Tibial artery (tissue), 4 donors: Measurements from ENCODE around the gene DNAJA1.
A peak's percentile ranks its signal among the peaks of the same experiment; 100 is the strongest.

Experiments used
- DNase-seq, 2 donors: peaks; one replicate each; pipeline ENCODE4 v3.0.0-alpha.2; 2019
- H3K27ac ChIP-seq, 2 donors: fragments of 200-600 bp; sonication (generic) in 1 of 2; 1 replicate in 1 of 2; 2 replicates in 1 of 2; pipeline ENCODE4 v1.5.1; 2018 to 2019; ENCODE audit warnings: mild to moderate bottlenecking in 1 of 2
- H3K27me3 ChIP-seq, 2 donors: fragments of 200-600 bp; sonication (generic) in 1 of 2; one replicate each; pipeline versions ENCODE4 v1.5.1 to v1.6.0; 2016 to 2019
- H3K36me3 ChIP-seq, 3 donors: fragments of 200-600 bp; sonication (generic) in 2 of 3; one replicate each; pipeline ENCODE4 v1.5.1; 2016 to 2019; ENCODE audit warnings: mild to moderate bottlenecking in 2 of 3
- H3K4me1 ChIP-seq, 4 donors: fragments of 200-600 bp; sonication (generic) in 2 of 4; 1 replicate in 3 of 4; 2 replicates in 1 of 4; pipeline ENCODE4 v1.5.1; 2016 to 2019
- H3K4me3 ChIP-seq, 2 donors: fragments of 200-600 bp; sonication (generic) in 1 of 2; 1 replicate in 1 of 2; 2 replicates in 1 of 2; pipeline ENCODE4 v1.5.1; 2018 to 2019; ENCODE audit warnings: mild to moderate bottlenecking in 2 of 2
- H3K9me3 ChIP-seq, 3 donors: fragments of 200-600 bp; sonication (generic) in 1 of 3; one replicate each; pipeline ENCODE4 v1.5.1; 2016 to 2019
- intact Hi-C: fragments of 100-400 bp; cut with DNase I; formaldehyde crosslinking; loops from one replicate; pipeline ENCODE4 v1.15.0; 2023; ENCODE audit warnings: low total_unique reads
- TF ChIP-seq, protein P1 (sequence below), 2 experiments: fragments of 200-600 bp in 1 of 2; fragments of 450-650 bp in 1 of 2; IDR thresholded peaks; one replicate each; pipeline ENCODE4 v1.5.1; 2017 to 2019; ENCODE audit warnings: antibody characterized with exemption in 2 of 2, mild to moderate bottlenecking in 1 of 2, moderate library complexity in 1 of 2

The DNAJA1 gene

GRCh38 chr9:33022755-33023154 is 2.3 kb upstream of the DNAJA1 start:
- DNase-seq = no peak
- TF ChIP-seq, protein P1, sequence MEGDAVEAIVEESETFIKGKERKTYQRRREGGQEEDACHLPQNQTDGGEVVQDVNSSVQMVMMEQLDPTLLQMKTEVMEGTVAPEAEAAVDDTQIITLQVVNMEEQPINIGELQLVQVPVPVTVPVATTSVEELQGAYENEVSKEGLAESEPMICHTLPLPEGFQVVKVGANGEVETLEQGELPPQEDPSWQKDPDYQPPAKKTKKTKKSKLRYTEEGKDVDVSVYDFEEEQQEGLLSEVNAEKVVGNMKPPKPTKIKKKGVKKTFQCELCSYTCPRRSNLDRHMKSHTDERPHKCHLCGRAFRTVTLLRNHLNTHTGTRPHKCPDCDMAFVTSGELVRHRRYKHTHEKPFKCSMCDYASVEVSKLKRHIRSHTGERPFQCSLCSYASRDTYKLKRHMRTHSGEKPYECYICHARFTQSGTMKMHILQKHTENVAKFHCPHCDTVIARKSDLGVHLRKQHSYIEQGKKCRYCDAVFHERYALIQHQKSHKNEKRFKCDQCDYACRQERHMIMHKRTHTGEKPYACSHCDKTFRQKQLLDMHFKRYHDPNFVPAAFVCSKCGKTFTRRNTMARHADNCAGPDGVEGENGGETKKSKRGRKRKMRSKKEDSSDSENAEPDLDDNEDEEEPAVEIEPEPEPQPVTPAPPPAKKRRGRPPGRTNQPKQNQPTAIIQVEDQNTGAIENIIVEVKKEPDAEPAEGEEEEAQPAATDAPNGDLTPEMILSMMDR (IDR thresholded peaks at IDR 0.05) = no peak
- no peaks in the 10 kb centered on the region for H3K9me3 ChIP-seq
- H3K27me3 ChIP-seq = no peaks in the 10 kb centered on the region
- peaks cover 0 to 17% (median 12%) of the 10 kb centered on the region in 3 donors for H3K36me3 ChIP-seq
- H3K4me1 ChIP-seq = peaks cover 0 to 27% (median 16%) of the 10 kb centered on the region in 4 donors
- intact Hi-C loops = no loop called here
- H3K27ac ChIP-seq = peak overlapping the region in 1 of 2 donors; percentile 2
- no peak overlapping the region for H3K4me3 ChIP-seq

DNA sequence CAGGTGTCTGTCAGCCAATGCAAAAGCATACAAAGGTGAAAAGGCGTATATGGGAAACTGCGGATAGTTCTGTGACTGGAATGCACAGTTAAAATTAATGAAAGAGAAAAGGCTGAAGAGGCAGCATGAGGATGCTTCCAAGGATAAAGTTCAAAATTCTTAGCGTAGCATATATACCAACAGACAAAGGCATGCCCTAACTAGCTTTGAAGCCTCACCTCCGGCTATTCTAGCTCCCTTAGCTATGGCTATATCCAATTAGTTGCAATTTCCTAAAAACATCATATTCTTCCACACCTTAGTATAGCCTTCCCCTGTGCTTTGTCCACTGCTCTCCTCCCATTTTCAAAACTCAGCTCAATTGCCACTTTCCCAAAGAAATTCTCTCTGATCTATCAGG is 1.4 kb upstream of the DNAJA1 start:
- H3K27ac ChIP-seq = peak overlapping the region; percentile 87 to 96
- H3K36me3 ChIP-seq = peaks cover 0 to 27% (median 15%) of the 10 kb centered on the region in 3 donors
- TF ChIP-seq, protein P1 (IDR thresholded peaks at IDR 0.05) = no peak
- no peak for DNase-seq
- peaks cover 0 to 36% (median 20%) of the 10 kb centered on the region in 4 donors for H3K4me1 ChIP-seq
- intact Hi-C loops = no loop called here
- no peaks in the 10 kb centered on the region for H3K27me3 ChIP-seq
- no peak overlapping the region for H3K4me3 ChIP-seq
- H3K9me3 ChIP-seq = no peaks in the 10 kb centered on the region

GRCh38 chr9:33024126-33024965 is 727 bp upstream of the DNAJA1 start:
- no peak for DNase-seq
- H3K4me3 ChIP-seq = peak overlapping the region; percentile 67 to 78
- TF ChIP-seq, protein P1 (IDR thresholded peaks at IDR 0.05) = no peak
- H3K9me3 ChIP-seq = no peaks in the 10 kb centered on the region
- H3K4me1 ChIP-seq = peaks cover 0 to 43% (median 23%) of the 10 kb centered on the region in 4 donors
- H3K27me3 ChIP-seq = no peaks in the 10 kb centered on the region
- intact Hi-C loops = no loop called here
- peaks cover 0 to 27% (median 18%) of the 10 kb centered on the region in 3 donors for H3K36me3 ChIP-seq
- H3K27ac ChIP-seq = peak overlapping the region; percentile 87 to 96

DNA sequence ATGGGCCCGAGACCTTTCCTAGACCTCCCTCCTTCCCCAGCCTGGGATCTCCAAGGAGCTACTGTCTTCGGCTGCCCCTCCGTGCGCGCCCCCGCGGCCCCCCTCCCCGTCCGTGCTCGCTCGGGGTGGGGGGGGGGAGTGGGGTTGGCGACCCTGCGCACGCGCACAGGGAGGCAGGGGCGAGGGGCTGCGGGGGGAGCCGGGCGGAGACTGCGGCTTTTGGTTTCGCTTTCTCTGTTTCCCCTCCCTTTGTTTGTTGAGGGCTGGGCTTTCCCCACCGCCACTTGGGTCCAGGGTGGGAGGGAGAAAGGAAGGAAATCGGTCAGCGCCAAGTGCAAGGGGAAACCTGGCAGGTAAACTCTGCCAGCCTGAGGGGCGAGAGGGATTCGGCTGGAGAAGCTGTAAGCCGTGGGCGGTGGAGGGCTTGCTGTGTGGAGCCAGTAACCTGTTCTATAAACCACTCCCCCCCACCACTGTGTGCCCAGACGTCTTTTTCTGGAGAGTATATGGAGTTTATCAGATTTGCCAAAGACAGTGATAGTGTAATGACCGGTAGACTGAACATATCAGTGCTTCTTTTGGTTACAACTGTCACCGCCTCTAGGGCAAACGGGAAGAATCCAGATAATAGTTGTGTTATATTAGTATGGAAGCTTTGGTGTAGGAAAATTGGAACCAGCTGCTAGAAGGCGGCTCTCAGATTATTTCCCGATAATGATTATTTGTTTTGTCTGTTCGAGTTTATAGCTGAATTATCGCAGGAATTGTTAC is 684 bp downstream of the DNAJA1 start:
- no peaks in the 10 kb centered on the region for H3K27me3 ChIP-seq
- peak; percentile 49 to 73 for DNase-seq
- H3K36me3 ChIP-seq = peaks cover 10 to 28% (median 26%) of the 10 kb centered on the region in 3 donors
- peak overlapping the region; percentile 87 to 96 for H3K27ac ChIP-seq
- intact Hi-C loops = no loop called here
- H3K4me3 ChIP-seq = peak overlapping the region; percentile 67 to 78
- TF ChIP-seq, protein P1 (IDR thresholded peaks at IDR 0.05) = no peak
- peaks cover 0 to 49% (median 23%) of the 10 kb centered on the region in 4 donors for H3K4me1 ChIP-seq
- H3K9me3 ChIP-seq = no peaks in the 10 kb centered on the region

- TF ChIP-seq, protein P1 (IDR thresholded peaks at IDR 0.05) = no peak
- Histone ChIP-seq H3K36me3 (peaks cover 36 to 60% (median 45%) of the 10 kb centered on the region in 3 donors), H3K27ac (peak overlapping the region; percentile 14 to 22), H3K4me1 (peaks cover 0 to 41% (median 17%) of the 10 kb centered on the region in 4 donors), H3K4me3 (no peak overlapping the region), H3K9me3 (no peaks in the 10 kb centered on the region), H3K27me3 (no peaks in the 10 kb centered on the region)
- intact Hi-C loops = no loop called here
- DNase-seq = no peak
These were observed 4.2 kb downstream of the DNAJA1 start for GRCh38 chr9:33029231-33029786.
